ENCODE results near the gene MPZ.

MPZ gene

GRCh38 chr1:161313554-161314200 lies 3.9 kb upstream of the MPZ start:
- ATAC-seq: no peak; the same call in 2 of the 3 replicates
- TF ChIP-seq ZNF8 (CRISPR knock-in tag; IDR thresholded peaks at IDR 0.05) (no peak), SNAI2 (CRISPR knock-in tag; IDR thresholded peaks at IDR 0.05) (no peak), TOX (CRISPR knock-in tag; IDR thresholded peaks at IDR 0.05; ENCODE audit: borderline replicate concordance) (no peak), CSDC2 (CRISPR knock-in tag; IDR thresholded peaks at IDR 0.05) (no peak), OSR1 (CRISPR knock-in tag; IDR thresholded peaks at IDR 0.05) (no peak), CSRNP3 (CRISPR knock-in tag; IDR thresholded peaks at IDR 0.05) (no peak), TCF4 (CRISPR knock-in tag; IDR thresholded peaks at IDR 0.05; ENCODE audit: borderline replicate concordance) (no peak), ARNTL (CRISPR knock-in tag; IDR thresholded peaks at IDR 0.05; ENCODE audit: borderline replicate concordance, low read depth) (no peak), RARB (CRISPR knock-in tag; IDR thresholded peaks at IDR 0.05) (no peak), ZNF70 (CRISPR knock-in tag; IDR thresholded peaks at IDR 0.05) (no peak), ZFP30 (CRISPR knock-in tag; IDR thresholded peaks at IDR 0.05) (no peak), ZFP3 (CRISPR knock-in tag; IDR thresholded peaks at IDR 0.05) (no peak), TSHZ2 (CRISPR knock-in tag; IDR thresholded peaks at IDR 0.05) (no peak), ZC3H10 (CRISPR knock-in tag; IDR thresholded peaks at IDR 0.05) (no peak), PPARA (CRISPR knock-in tag; IDR thresholded peaks at IDR 0.05; ENCODE audit: borderline replicate concordance) (no peak), ESRRG (CRISPR knock-in tag; IDR thresholded peaks at IDR 0.05) (no peak), ISL1 (CRISPR knock-in tag; IDR thresholded peaks at IDR 0.05) (no peak)
- TF ChIP-seq, protein P1, sequence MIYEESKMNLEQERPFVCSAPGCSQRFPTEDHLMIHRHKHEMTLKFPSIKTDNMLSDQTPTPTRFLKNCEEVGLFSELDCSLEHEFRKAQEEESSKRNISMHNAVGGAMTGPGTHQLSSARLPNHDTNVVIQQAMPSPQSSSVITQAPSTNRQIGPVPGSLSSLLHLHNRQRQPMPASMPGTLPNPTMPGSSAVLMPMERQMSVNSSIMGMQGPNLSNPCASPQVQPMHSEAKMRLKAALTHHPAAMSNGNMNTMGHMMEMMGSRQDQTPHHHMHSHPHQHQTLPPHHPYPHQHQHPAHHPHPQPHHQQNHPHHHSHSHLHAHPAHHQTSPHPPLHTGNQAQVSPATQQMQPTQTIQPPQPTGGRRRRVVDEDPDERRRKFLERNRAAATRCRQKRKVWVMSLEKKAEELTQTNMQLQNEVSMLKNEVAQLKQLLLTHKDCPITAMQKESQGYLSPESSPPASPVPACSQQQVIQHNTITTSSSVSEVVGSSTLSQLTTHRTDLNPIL (CRISPR knock-in tag; IDR thresholded peaks at IDR 0.05; ENCODE audit: low read depth): no peak
- TF ChIP-seq, protein P2, sequence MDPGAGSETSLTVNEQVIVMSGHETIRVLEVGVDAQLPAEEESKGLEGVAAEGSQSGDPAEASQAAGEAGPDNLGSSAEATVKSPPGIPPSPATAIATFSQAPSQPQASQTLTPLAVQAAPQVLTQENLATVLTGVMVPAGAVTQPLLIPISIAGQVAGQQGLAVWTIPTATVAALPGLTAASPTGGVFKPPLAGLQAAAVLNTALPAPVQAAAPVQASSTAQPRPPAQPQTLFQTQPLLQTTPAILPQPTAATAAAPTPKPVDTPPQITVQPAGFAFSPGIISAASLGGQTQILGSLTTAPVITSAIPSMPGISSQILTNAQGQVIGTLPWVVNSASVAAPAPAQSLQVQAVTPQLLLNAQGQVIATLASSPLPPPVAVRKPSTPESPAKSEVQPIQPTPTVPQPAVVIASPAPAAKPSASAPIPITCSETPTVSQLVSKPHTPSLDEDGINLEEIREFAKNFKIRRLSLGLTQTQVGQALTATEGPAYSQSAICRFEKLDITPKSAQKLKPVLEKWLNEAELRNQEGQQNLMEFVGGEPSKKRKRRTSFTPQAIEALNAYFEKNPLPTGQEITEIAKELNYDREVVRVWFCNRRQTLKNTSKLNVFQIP (CRISPR knock-in tag; IDR thresholded peaks at IDR 0.05; ENCODE audit: borderline replicate concordance, low read depth): no peak

GRCh38 chr1:161311595-161312181 lies 1.9 kb upstream of the MPZ start:
- no peak for TF ChIP-seq ARNTL (CRISPR knock-in tag; IDR thresholded peaks at IDR 0.05; ENCODE audit: borderline replicate concordance, low read depth)
- TF ChIP-seq, protein P2 (CRISPR knock-in tag; IDR thresholded peaks at IDR 0.05; ENCODE audit: borderline replicate concordance, low read depth): no peak
- no peak for TF ChIP-seq ISL1 (CRISPR knock-in tag; IDR thresholded peaks at IDR 0.05)
- no peak for TF ChIP-seq PPARA (CRISPR knock-in tag; IDR thresholded peaks at IDR 0.05; ENCODE audit: borderline replicate concordance)
- TF ChIP-seq ZC3H10 (CRISPR knock-in tag; IDR thresholded peaks at IDR 0.05): no peak
- no peak for TF ChIP-seq ZNF70 (CRISPR knock-in tag; IDR thresholded peaks at IDR 0.05)
- no peak for TF ChIP-seq ZNF8 (CRISPR knock-in tag; IDR thresholded peaks at IDR 0.05)
- no peak for TF ChIP-seq PATZ1 (CRISPR knock-in tag; IDR thresholded peaks at IDR 0.05; ENCODE audit: borderline replicate concordance)
- no peak for TF ChIP-seq ZNF565 (CRISPR knock-in tag; conservative IDR thresholded peaks at IDR 0.05; ENCODE audit: low read depth)
- TF ChIP-seq ZFP3 (CRISPR knock-in tag; IDR thresholded peaks at IDR 0.05): no peak
- no peak for ATAC-seq

Data from SK-N-SH treated with all-trans-retinoic acid at 6 μM for 48 hours (cell line).